GM03348 (cell line): ENCODE results near the gene PTPRT.
"Not testable (repeated sequence)": the region's sequence is repeated elsewhere in the genome, so short reads cannot be mapped to it uniquely, and the experiment has no call there.

Experiments
- DNase-seq: peaks from one replicate; pipeline ENCODE4 v3.0.0; 2012; ENCODE audit warnings: low spot score

Gene PTPRT

DNA sequence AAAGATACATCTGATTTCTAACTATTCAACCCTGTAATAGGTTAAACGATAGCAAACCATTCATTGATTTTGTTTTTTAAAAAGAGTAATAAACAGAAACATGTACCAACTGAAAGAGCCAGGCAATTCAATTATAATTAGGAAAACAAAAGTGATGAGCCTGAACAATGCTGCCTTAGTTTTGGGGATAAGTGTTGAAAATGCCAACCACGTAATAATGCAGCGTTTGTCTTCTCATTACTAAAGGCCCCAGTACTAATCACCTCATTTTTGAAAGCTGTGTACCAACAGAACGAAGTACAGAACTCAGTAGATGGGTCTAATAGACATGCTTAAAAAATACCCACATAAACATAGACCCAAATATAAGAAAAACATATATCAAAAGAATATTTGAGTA lies 907.9 kb downstream of the PTPRT start:
- DNase-seq = no peak

- DNase-seq = no peak
These were observed 912.7 kb downstream of the PTPRT start for GRCh38 chr20:42276718-42277602.

DNA sequence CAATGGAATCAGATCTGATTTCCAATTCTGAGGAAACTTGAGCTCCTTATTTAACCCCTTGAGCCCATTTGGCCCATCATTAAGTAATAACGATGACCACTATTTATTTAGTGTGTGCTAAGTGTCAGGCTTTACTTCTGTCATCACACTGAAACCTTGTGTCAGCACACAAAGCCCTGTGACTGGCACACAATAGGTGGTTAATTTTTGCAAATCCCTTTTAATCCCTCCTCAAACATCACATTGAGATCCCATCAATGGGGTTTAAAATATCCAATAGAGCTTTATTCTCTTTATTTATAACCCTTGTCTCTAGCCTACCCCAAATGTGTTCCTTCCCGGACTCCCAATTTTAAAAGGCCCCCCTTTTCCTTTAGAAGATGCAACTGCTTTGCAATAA lies 914.7 kb downstream of the PTPRT start:
- no peak for DNase-seq

GRCh38 chr20:42272516-42272915 lies 917.2 kb downstream of the PTPRT start:
- no peak for DNase-seq

- no peak for DNase-seq
These were observed 919.2 kb downstream of the PTPRT start for GRCh38 chr20:42270539-42270938.

DNA sequence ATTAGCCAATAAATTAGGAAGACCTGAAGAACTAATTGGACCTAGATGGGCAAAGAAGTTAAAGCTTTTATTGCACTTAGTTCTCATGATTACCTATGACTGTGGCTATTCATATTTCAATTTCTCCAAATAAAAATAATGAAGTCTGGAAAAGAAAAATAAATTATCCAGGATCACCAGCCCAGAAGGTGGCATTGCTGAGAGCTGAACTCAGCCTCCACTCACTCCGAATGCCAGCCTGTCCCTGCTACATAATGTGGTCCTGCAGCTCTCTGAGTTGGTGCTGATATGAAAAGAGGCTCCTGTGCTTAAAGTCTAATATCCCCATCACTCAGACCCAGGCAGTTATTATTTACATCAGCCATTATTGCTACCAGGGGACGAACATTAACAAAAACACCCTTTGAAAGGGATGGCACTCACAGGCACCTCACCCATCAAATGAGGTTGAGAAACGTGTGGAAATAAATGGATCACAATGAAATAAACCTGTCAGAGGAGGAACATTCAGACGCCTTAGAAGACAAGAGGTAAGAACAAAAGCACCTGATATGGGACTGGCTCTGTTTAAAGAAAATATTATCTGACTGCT lies 921.8 kb downstream of the PTPRT start:
- DNase-seq = no peak

DNA sequence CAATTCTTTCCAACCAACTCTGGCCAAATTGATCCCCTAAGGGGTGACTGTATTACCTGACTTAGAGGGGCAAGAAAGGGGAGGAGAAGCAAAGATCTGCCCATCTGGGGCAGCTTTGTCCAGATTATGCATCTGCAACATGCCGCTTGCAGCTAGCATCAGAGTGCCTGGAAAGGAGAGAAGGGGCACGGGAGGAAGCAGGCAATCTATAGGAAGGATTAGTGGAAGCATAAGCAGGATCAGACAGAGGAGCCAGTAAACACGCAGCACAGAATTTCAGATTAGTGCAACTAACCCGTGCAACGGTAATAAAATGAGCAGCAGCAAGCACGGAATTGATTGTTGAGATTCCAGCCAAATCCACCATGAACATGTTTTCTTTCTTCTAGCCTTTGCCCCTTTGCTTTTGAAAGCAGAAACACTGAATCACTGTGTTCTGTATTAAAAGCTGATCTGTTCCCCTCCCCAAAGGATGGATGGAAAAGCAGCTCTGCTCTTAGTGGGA lies 927.9 kb downstream of the PTPRT start:
- no peak for DNase-seq

DNA sequence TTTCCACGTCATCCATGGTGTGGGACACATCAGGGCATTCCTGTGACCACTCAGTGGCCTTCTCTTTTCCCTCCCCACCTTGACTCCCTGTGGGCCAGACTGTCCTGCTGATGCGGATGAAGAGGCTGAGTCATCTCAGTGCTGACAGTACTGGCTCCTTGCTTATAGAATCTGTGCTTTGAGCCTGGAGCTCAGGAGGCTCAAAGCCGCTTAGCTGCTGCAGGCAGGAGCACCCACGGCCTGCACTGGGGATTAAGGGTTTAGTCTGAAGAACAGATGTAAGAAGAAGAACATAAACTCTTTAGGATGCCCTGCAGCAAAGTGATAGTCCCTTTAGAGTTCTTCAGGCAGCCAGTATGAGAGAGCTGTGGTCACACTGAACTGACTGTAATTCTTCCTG lies 929.5 kb downstream of the PTPRT start:
- no peak for DNase-seq

GRCh38 chr20:42259389-42259788 lies 930.3 kb downstream of the PTPRT start:
- DNase-seq = no peak

GRCh38 chr20:42258564-42259302 lies 931.0 kb downstream of the PTPRT start:
- no peak for DNase-seq

DNA sequence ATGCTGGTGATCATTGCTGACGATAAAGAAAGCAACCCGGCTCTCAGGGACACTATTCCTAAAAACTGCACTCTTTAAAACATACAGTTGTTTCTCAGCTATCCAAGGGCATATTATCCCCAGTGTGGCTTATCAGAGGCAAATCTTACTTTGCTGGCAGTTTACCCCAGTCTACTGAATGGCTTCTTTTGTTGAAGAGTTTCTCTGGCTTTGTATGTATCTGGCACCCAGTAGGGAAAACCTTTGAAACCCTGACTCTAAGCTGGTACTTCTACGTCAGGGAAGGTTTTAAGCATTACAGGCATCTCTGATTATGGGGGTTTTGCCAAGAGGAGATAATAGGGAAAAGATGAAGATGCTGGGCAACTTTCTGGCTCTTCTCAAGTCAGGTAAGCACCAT lies 933.9 kb downstream of the PTPRT start:
- DNase-seq = no peak

DNA sequence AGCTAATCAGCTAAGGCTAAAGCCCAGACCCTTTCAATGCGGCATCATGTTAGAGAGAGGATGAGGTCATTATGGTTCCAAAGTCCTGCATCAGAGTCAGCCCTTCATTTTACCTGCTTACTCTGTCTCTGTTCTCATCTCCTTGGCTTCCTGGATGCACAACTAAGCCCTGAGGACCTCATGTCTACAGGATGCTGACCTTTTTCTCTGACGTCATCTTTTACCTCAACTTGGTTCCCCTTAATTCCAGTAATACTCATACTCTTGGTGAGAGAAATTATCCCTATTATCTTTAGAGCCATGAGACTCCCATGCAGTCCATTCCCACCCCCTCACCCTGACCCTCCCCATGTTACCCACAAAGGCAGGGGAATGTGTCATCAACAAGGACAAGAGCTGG lies 935.0 kb downstream of the PTPRT start:
- DNase-seq = no peak

- no peak for DNase-seq
These were observed 937.6 kb downstream of the PTPRT start for GRCh38 chr20:42252116-42252515.

DNA sequence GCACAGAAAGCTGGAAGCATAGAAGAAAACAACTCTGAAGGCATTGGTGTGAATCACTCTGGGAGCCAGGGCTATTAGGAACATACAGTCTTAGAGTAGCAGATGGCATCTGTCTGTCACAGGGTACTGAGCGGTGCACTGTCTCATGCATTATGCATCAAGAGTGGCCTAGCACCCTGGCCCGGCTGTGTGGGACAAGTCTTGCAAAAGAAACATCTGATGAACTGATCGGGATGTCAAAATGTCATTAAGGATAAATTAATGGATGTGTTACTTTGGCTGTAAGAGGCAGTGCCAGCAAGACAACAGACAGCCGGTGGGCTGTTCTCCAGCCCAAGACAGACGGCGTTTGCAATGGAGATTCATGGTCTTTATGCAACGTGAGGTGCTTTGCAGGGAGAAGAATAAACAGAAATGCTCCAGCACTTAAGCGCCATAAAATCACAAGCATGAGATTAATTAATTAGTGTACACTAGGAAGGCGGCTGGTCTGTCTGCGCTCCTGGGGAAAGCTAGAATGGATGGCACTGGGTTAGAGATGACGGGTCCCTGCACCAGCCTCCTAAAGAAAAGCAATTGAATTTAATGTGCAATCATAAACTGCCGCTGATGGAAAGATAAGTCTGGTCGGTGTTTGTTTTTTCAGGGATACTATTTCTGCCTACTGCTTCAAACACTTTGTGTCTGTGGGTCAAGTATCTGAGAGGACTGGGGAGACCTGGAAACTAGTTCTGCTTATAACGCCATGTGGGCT lies 970.9 kb downstream of the PTPRT start:
- DNase-seq = no peak

DNA sequence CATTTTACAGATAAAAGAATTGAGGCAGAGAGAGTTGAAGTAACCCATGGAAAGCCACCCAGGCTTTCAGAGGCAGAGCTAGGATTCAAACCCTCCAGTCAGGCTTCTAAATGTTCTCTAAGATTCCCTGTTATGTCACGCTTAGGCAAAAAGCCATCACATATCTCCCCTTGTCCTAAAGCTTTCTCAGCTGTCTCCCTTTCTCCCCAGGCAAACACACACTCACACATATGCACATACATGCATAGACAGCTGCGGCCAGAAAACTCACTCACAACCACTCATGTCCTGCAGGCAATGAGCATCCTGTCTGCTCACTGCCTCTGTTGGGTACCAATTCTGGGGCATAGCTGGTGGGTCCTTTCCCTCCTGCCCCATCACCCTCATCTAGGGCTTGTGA lies 975.6 kb downstream of the PTPRT start:
- no peak for DNase-seq

GRCh38 chr20:42212391-42212790 lies 977.3 kb downstream of the PTPRT start:
- no peak for DNase-seq

- DNase-seq = not testable (repeated sequence)
These were observed 983.1 kb downstream of the PTPRT start for GRCh38 chr20:42206557-42206956.

DNA sequence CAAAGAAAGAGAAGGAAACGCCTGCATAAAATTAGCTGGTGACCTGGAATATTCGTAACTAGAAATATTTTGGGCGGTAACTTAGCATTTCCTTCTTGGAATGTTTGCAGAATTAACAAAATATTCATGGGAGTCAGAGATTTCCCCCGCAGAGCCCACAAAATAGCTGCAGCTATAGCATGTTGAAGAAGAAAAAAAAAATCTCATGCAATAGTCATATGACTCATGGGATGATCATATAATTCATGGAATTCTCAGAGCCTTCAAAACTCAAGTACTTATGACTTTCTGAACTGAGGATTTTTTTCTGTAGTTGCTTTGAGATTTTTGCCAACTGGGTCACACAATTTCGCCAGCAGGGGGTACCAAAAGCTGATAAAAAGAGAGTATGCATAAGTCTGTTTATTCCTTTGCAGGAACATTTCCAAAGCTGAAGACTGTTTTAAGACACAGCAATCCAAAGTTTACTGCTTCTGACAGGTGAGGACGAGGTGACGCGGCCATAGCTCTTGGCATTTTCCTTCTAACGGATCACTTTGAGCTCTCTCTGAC lies 985.5 kb downstream of the PTPRT start:
- DNase-seq = no peak

DNA sequence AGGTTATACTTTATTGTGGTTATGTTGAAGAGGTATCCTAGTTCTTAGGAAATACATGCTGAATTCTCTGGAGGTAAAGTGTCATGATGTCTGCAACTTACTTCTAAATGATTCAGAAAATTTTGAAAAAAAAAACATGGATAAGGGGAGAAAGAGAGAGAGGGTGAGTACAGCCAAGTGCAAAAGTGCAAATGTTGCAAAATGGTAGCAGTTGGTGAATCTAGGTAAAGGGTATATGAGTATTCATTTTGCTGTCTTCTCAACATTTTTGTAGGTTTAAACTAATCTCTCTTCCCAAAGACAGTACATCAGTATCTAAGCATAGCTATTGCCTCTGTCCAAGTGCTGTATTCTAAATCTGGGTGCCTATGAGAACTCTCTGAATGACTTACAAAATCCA lies 992.1 kb downstream of the PTPRT start:
- no peak for DNase-seq

DNA sequence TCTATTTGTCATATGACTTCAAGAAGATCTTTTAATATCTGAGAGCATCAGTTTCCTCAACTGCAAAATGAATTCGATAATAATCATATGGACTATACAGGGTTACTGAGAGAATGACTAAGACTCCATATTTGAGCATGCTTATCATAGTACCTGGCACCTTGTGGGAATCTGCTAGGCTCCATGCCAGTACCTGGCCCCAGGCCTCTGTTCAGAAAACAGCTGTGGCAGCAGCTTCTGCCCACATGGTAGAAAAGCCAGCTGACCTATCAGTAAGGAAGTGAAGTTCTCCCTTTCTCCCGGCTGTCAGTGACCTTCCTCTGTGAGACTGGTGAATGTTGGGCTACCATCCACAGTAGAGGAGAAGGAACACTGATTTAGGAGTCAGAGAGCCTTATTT lies 996.6 kb downstream of the PTPRT start:
- no peak for DNase-seq

DNA sequence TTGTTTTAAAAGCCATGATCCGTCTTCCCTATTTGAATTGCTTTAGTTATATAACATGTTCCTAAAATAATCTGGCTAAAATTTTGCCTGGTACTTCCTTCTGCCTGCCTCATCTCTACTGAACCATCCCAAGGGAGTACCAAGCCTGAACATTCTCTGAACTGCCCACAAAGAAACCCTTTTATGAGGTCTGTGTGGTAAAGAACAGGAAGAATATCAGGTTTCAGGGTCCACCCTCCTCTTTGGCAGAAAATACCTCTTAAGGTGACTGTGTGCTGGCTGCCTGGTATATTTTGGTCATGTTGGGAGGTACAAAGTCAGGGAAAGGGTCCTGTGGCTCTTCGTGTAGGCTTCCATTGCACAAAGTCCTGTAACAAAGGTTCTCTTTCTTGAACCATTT lies 997.4 kb downstream of the PTPRT start:
- DNase-seq = no peak
